Colonic mucosa (tissue), 4 donors: ENCODE measurements around the gene HOXB2. TPM values are rescaled to one million over a fixed set of nuclear protein-coding genes. Genes with fewer than 3 reads are reported as not detected.

Experiments used
- DNase-seq: peaks from one replicate; pipeline ENCODE4 v3.0.0-alpha.2; 2020
- H3K27ac ChIP-seq: fragments of 200-600 bp; one replicate; pipeline ENCODE4 v1.8.0; 2021
- H3K27me3 ChIP-seq: fragments of 200-600 bp; one replicate; pipeline ENCODE4 v1.8.0; 2021
- H3K36me3 ChIP-seq: fragments of 200-600 bp; one replicate; pipeline ENCODE4 v1.8.0; 2021
- H3K4me1 ChIP-seq: fragments of 200-600 bp; one replicate; pipeline ENCODE4 v1.8.0; 2021; ENCODE audit warnings: mild to moderate bottlenecking
- H3K4me3 ChIP-seq: fragments of 200-600 bp; one replicate; pipeline ENCODE4 v1.8.0; 2021
- H3K9ac ChIP-seq, 2 donors: one replicate each; pipeline ENCODE4 v1.7.0; 2013; ENCODE audit warnings: control low read depth in 2 of 2, low read depth in 2 of 2, low read length in 2 of 2
- H3K9me3 ChIP-seq: fragments of 200-600 bp; one replicate; pipeline ENCODE4 v1.8.0; 2021
- intact Hi-C: fragments of 100-400 bp; cut with DNase I; formaldehyde crosslinking; loops from one replicate; pipeline ENCODE4 v1.14.1; 2022
- total RNA-seq, 2 donors: library from RNA; stranded (reverse); fragmentation: NEBNext Ultra II Directional in 1 of 2; extraction: Animal tissue kit (Norgen Biotek cat#: 25700) in 1 of 2; gene quantifications; one replicate each; pipeline ENCODE4 v1.2.1, GENCODE V29; 2021
- TF ChIP-seq, protein P1 (sequence below): fragments of 200-600 bp; IDR thresholded peaks from one replicate; pipeline ENCODE4 v1.8.0; 2022; ENCODE audit warnings: antibody characterized with exemption, mild to moderate bottlenecking
- donor health status: healthy.
- donor health status: DM: no; HTN: no; CAD: no.
- donor health status: DM: no; HTN: no; CAD: no.

The HOXB2 gene
- total RNA-seq, 2 donors from 2014 or later = 2.6 to 6.4 TPM

- TF ChIP-seq, protein P1, sequence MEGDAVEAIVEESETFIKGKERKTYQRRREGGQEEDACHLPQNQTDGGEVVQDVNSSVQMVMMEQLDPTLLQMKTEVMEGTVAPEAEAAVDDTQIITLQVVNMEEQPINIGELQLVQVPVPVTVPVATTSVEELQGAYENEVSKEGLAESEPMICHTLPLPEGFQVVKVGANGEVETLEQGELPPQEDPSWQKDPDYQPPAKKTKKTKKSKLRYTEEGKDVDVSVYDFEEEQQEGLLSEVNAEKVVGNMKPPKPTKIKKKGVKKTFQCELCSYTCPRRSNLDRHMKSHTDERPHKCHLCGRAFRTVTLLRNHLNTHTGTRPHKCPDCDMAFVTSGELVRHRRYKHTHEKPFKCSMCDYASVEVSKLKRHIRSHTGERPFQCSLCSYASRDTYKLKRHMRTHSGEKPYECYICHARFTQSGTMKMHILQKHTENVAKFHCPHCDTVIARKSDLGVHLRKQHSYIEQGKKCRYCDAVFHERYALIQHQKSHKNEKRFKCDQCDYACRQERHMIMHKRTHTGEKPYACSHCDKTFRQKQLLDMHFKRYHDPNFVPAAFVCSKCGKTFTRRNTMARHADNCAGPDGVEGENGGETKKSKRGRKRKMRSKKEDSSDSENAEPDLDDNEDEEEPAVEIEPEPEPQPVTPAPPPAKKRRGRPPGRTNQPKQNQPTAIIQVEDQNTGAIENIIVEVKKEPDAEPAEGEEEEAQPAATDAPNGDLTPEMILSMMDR = no peak
- intact Hi-C loops = no loop called here
- peaks cover 3% of the 10 kb centered on the region for H3K27me3 ChIP-seq
- no peaks in the 10 kb centered on the region for H3K9me3 ChIP-seq
- H3K36me3 ChIP-seq = no peaks in the 10 kb centered on the region
- peak overlapping the region; percentile 70 for H3K27ac ChIP-seq
- peak overlapping the region; percentile 39 for H3K4me3 ChIP-seq
- peak overlapping the region; percentile 5 to 67 for H3K9ac ChIP-seq
- H3K4me1 ChIP-seq = peaks cover 21% of the 10 kb centered on the region
- DNase-seq = no peak
Measured at GRCh38 chr17:48582750-48583069, 37.8 kb upstream of the HOXB2 start.

GRCh38 chr17:48579760-48580554, 35.0 kb upstream of the HOXB2 start:
- DNase-seq = no peak

DNA sequence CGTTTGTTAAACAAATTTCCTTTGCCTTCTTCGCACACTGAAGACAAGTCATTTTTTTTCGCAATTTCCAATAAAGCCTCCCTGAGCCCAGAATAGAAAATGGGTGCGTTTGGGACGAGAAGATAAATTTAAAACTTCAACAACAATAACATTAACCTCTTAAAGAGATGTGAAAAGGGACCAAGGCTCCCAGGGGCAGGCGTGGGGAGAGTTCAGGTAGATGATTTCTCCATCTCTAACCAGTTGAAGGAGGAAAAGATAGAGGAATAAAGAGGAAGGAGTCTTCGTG, 34.5 kb upstream of the HOXB2 start:
- Histone ChIP-seq H3K27me3 (peaks cover 3% of the 10 kb centered on the region), H3K9ac (peak overlapping the region; percentile 13 to 81), H3K4me1 (peaks cover 22% of the 10 kb centered on the region), H3K4me3 (no peak overlapping the region), H3K9me3 (no peaks in the 10 kb centered on the region), H3K27ac (peak overlapping the region; percentile 70), H3K36me3 (no peaks in the 10 kb centered on the region)
- TF ChIP-seq, protein P1 = no peak
- DNase-seq = no peak
- intact Hi-C loops = no loop called here

More at GRCh38 chr17:48579760-48580554, 35.0 kb upstream of the HOXB2 start:
- Histone ChIP-seq H3K27ac (peak overlapping the region; percentile 70), H3K9ac (peak overlapping the region; percentile 13 to 67), H3K4me1 (peaks cover 23% of the 10 kb centered on the region), H3K27me3 (peaks cover 3% of the 10 kb centered on the region), H3K4me3 (no peak overlapping the region), H3K36me3 (no peaks in the 10 kb centered on the region), H3K9me3 (no peaks in the 10 kb centered on the region)
- intact Hi-C loops = no loop called here
- TF ChIP-seq, protein P1 = no peak

GRCh38 chr17:48578616-48579470, 33.9 kb upstream of the HOXB2 start:
- Histone ChIP-seq H3K27me3 (peaks cover 3% of the 10 kb centered on the region), H3K4me1 (peaks cover 22% of the 10 kb centered on the region), H3K9me3 (no peaks in the 10 kb centered on the region), H3K27ac (peak overlapping the region; percentile 70), H3K4me3 (peak overlapping the region; percentile 35), H3K36me3 (no peaks in the 10 kb centered on the region), H3K9ac (peak overlapping the region; percentile 71 to 81)
- TF ChIP-seq, protein P1 = no peak
- DNase-seq = no peak
- intact Hi-C loops = no loop called here

DNA sequence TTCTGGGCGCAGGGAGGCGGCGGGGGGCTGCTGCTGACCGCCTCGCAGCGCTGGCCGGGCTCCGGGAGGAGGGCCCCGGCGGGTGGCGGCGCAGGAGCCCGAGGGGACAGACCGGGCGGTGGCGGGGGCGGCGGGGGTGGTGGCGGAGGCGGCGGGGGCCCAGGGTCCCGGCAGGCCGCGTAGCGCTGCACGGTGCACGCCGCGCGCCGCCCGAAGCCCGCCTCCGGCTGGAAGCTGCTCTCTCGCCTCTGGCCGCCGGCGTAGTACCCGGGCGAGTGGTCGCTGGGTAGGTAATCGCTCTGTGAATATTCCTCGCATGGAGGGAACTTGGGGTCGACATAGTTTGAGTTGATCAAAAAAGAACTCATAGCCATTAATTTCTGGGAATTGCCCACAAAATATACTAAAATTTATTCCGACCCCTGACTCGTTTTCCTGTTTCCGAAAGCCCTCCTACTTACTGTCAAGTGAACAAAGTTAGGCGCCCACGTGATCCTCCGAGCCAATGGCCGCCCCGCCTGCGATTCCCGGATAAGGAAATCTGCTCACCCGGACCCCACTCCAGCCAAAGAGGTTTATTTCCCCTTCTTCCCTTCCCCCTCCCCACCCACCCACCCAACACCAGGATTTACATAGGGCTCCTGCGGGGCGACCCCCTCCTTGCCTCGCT, 33.2 kb upstream of the HOXB2 start, which contains the start of gene HOXB4:
HOXB4 (minus strand) TSS at position 405 of the 670 bp plus-strand sequence; CDS start at position 374, 31 bp downstream.
- peak; percentile 86 for DNase-seq
- intact Hi-C loops = no loop called here
- H3K27me3 ChIP-seq = peaks cover 3% of the 10 kb centered on the region
- no peaks in the 10 kb centered on the region for H3K9me3 ChIP-seq
- no peaks in the 10 kb centered on the region for H3K36me3 ChIP-seq
- H3K4me3 ChIP-seq = peak within 1 kb of the TSS; percentile 35
- H3K9ac ChIP-seq = peak within 1 kb of the TSS; percentile 71 to 81
- TF ChIP-seq, protein P1 = no peak
- H3K4me1 ChIP-seq = peaks cover 22% of the 10 kb centered on the region
- peak within 1 kb of the TSS; percentile 70 for H3K27ac ChIP-seq
